Measurements from ENCODE around the gene ROR1. TPM values are rescaled to one million over a fixed set of nuclear protein-coding genes. Genes with fewer than 3 reads are reported as not detected.

Gene ROR1
- total RNA-seq, 1 experiment from 2014 or later: 37.2 TPM

- no peaks in the 10 kb centered on the region for H3K36me3 ChIP-seq (ENCODE audit: control insufficient read depth, insufficient read depth, low read length)
- TF ChIP-seq CTCF (IDR thresholded peaks at IDR 0.05; ENCODE audit: insufficient read depth in 1 of 2, low read depth in 1 of 2, low read length in 1 of 2, severe bottlenecking in 1 of 2, unreplicated experiment in 1 of 2): no peak
- Mint-ChIP-seq H3K27me3 (ENCODE audit: insufficient read depth, unreplicated experiment) (no peaks in the 10 kb centered on the region), H3K4me3 (ENCODE audit: unreplicated experiment) (no peak overlapping the region), H3K4me1 (ENCODE audit: low read depth, unreplicated experiment) (peaks cover 25% of the 10 kb centered on the region), H3K27ac (ENCODE audit: unreplicated experiment) (no peak overlapping the region), H3K36me3 (ENCODE audit: insufficient read depth, unreplicated experiment) (no peaks in the 10 kb centered on the region), H3K9me3 (ENCODE audit: unreplicated experiment) (no peaks in the 10 kb centered on the region)
- H3K4me1 ChIP-seq: no peaks in the 10 kb centered on the region
- no peaks in the 10 kb centered on the region; the same call in 1 of the 2 replicates for H3K27me3 ChIP-seq (replicated peaks; ENCODE audit: control insufficient read depth, insufficient read depth, low read length)
- no TSS peak for BruUV-seq (replicated peaks)
- no peak for DNase-seq
- POLR2A ChIA-PET: no interaction called here
- CTCF ChIA-PET: no interaction called here
- no peak overlapping the region for H3K4me3 ChIP-seq (ENCODE audit: low read depth, low read length)
- intact Hi-C loops (cut with micrococcal nuclease; ENCODE audit: unreplicated experiment): no loop called here
- H3K9me3 ChIP-seq: no peaks in the 10 kb centered on the region
These were observed 129.2 kb downstream of the ROR1 start for GRCh38 chr1:63902844-63903589.

GRCh38 chr1:63903947-63904610 lies 130.3 kb downstream of the ROR1 start:
- intact Hi-C loops (cut with micrococcal nuclease; ENCODE audit: unreplicated experiment): no loop called here
- Mint-ChIP-seq H3K27me3 (ENCODE audit: insufficient read depth, unreplicated experiment) (no peaks in the 10 kb centered on the region), H3K4me1 (ENCODE audit: low read depth, unreplicated experiment) (peaks cover 17% of the 10 kb centered on the region), H3K27ac (ENCODE audit: unreplicated experiment) (no peak overlapping the region), H3K4me3 (ENCODE audit: unreplicated experiment) (no peak overlapping the region), H3K9me3 (ENCODE audit: unreplicated experiment) (no peaks in the 10 kb centered on the region), H3K36me3 (ENCODE audit: insufficient read depth, unreplicated experiment) (no peaks in the 10 kb centered on the region)
- Histone ChIP-seq H3K36me3 (ENCODE audit: control insufficient read depth, insufficient read depth, low read length) (no peaks in the 10 kb centered on the region), H3K9me3 (no peaks in the 10 kb centered on the region), H3K4me1 (no peaks in the 10 kb centered on the region), H3K27me3 (replicated peaks; ENCODE audit: control insufficient read depth, insufficient read depth, low read length) (no peaks in the 10 kb centered on the region; the same call in 1 of the 2 replicates), H3K4me3 (ENCODE audit: low read depth, low read length) (no peak overlapping the region)
- no TSS peak for BruUV-seq (replicated peaks)
- POLR2A ChIA-PET: no interaction called here
- CTCF ChIA-PET: no interaction called here
- DNase-seq: no peak
- no peak for TF ChIP-seq CTCF (IDR thresholded peaks at IDR 0.05; ENCODE audit: insufficient read depth in 1 of 2, low read depth in 1 of 2, low read length in 1 of 2, severe bottlenecking in 1 of 2, unreplicated experiment in 1 of 2)

GRCh38 chr1:63904826-63905225 lies 131.0 kb downstream of the ROR1 start:
- DNase-seq: no peak
- H3K27me3 Mint-ChIP-seq (ENCODE audit: insufficient read depth, unreplicated experiment): no peaks in the 10 kb centered on the region
- Histone ChIP-seq H3K4me1 (no peaks in the 10 kb centered on the region), H3K36me3 (ENCODE audit: control insufficient read depth, insufficient read depth, low read length) (no peaks in the 10 kb centered on the region), H3K9me3 (no peaks in the 10 kb centered on the region), H3K27me3 (replicated peaks; ENCODE audit: control insufficient read depth, insufficient read depth, low read length) (no peaks in the 10 kb centered on the region; the same call in 1 of the 2 replicates), H3K4me3 (ENCODE audit: low read depth, low read length) (no peak overlapping the region)
- no peaks in the 10 kb centered on the region for H3K36me3 Mint-ChIP-seq (ENCODE audit: insufficient read depth, unreplicated experiment)
- no TSS peak for BruUV-seq (replicated peaks)
- H3K27ac Mint-ChIP-seq (ENCODE audit: unreplicated experiment): no peak overlapping the region
- ChIA-PET POLR2A (no interaction called here), CTCF (no interaction called here)
- no peaks in the 10 kb centered on the region for H3K9me3 Mint-ChIP-seq (ENCODE audit: unreplicated experiment)
- no peak overlapping the region for H3K4me3 Mint-ChIP-seq (ENCODE audit: unreplicated experiment)
- H3K4me1 Mint-ChIP-seq (ENCODE audit: low read depth, unreplicated experiment): peaks cover 17% of the 10 kb centered on the region
- TF ChIP-seq CTCF (IDR thresholded peaks at IDR 0.05; ENCODE audit: insufficient read depth in 1 of 2, low read depth in 1 of 2, low read length in 1 of 2, severe bottlenecking in 1 of 2, unreplicated experiment in 1 of 2): no peak
- intact Hi-C loops (cut with micrococcal nuclease; ENCODE audit: unreplicated experiment): no loop called here

All from Caco-2 (cell line).